ENCODE data around the gene HDGFL3. TPM values are rescaled to one million over a fixed set of nuclear protein-coding genes. Genes with fewer than 3 reads are reported as not detected.

The HDGFL3 gene
- total and polyA plus RNA-seq, 9 of the 15 experiments (the other 6 are each of a cell fraction or from before 2014, with no cell fraction given), result 6.7 to 42.0 (median 31.4) TPM

DNA sequence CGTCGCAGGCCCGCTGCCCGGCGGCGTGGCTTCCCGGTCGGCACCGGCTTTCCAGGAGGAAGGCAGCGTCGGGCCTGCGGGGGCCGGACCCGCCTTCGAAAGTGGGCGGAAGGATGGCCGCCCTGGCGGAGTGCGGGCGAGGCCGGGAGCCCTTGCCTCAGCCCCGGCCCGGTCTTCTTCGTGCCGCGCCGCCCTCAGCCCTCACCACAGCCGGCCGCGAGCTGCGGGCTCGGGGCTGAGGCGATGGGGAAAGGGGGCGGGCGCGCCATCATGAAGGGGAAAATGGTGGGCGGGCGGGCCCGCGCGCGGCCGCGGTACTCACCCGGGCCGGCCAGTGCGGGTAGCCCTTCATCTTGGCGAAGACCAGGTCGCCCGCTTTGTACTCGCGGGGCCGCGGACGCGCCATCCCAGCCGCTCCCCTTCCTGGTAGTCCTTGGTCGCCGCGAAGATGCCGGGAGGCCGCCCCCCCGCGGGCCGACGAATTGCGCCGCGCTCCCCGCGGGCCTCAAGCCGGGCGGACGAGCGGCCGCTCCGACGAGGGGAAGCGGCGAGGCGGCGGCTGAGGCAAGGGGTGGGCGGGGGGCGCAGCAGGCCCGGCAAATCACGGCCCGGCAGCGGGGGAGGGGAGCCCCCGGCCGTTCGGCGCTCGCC is 489 bp downstream of the HDGFL3 start (continued):
- TF ChIP-seq, protein P1, sequence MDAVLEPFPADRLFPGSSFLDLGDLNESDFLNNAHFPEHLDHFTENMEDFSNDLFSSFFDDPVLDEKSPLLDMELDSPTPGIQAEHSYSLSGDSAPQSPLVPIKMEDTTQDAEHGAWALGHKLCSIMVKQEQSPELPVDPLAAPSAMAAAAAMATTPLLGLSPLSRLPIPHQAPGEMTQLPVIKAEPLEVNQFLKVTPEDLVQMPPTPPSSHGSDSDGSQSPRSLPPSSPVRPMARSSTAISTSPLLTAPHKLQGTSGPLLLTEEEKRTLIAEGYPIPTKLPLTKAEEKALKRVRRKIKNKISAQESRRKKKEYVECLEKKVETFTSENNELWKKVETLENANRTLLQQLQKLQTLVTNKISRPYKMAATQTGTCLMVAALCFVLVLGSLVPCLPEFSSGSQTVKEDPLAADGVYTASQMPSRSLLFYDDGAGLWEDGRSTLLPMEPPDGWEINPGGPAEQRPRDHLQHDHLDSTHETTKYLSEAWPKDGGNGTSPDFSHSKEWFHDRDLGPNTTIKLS (IDR thresholded peaks at IDR 0.05; ENCODE audit: borderline replicate concordance, low read depth), result no peak
- TF ChIP-seq NR2C2 (CRISPR knock-in tag; IDR thresholded peaks at IDR 0.05) (no peak), NR2C2 (tag; IDR thresholded peaks at IDR 0.05) (no peak), ZFPM2 (CRISPR knock-in tag; IDR thresholded peaks at IDR 0.05) (no peak), EP300 (IDR thresholded peaks at IDR 0.05; ENCODE audit: low read length) (no peak), NR4A1 (CRISPR knock-in tag; IDR thresholded peaks at IDR 0.05) (no peak), NR4A1 (tag; IDR thresholded peaks at IDR 0.05) (no peak), SMARCE1 (IDR thresholded peaks at IDR 0.05) (no peak), MEF2A (IDR thresholded peaks at IDR 0.05; ENCODE audit: control insufficient read depth, low read depth, low read length) (no peak), SMC3 (conservative IDR thresholded peaks at IDR 0.05; ENCODE audit: insufficient read depth, low read depth, low read length) (no peak), ZNF354B (CRISPR knock-in tag; IDR thresholded peaks at IDR 0.05) (no peak)
- TF ChIP-seq, protein P2, sequence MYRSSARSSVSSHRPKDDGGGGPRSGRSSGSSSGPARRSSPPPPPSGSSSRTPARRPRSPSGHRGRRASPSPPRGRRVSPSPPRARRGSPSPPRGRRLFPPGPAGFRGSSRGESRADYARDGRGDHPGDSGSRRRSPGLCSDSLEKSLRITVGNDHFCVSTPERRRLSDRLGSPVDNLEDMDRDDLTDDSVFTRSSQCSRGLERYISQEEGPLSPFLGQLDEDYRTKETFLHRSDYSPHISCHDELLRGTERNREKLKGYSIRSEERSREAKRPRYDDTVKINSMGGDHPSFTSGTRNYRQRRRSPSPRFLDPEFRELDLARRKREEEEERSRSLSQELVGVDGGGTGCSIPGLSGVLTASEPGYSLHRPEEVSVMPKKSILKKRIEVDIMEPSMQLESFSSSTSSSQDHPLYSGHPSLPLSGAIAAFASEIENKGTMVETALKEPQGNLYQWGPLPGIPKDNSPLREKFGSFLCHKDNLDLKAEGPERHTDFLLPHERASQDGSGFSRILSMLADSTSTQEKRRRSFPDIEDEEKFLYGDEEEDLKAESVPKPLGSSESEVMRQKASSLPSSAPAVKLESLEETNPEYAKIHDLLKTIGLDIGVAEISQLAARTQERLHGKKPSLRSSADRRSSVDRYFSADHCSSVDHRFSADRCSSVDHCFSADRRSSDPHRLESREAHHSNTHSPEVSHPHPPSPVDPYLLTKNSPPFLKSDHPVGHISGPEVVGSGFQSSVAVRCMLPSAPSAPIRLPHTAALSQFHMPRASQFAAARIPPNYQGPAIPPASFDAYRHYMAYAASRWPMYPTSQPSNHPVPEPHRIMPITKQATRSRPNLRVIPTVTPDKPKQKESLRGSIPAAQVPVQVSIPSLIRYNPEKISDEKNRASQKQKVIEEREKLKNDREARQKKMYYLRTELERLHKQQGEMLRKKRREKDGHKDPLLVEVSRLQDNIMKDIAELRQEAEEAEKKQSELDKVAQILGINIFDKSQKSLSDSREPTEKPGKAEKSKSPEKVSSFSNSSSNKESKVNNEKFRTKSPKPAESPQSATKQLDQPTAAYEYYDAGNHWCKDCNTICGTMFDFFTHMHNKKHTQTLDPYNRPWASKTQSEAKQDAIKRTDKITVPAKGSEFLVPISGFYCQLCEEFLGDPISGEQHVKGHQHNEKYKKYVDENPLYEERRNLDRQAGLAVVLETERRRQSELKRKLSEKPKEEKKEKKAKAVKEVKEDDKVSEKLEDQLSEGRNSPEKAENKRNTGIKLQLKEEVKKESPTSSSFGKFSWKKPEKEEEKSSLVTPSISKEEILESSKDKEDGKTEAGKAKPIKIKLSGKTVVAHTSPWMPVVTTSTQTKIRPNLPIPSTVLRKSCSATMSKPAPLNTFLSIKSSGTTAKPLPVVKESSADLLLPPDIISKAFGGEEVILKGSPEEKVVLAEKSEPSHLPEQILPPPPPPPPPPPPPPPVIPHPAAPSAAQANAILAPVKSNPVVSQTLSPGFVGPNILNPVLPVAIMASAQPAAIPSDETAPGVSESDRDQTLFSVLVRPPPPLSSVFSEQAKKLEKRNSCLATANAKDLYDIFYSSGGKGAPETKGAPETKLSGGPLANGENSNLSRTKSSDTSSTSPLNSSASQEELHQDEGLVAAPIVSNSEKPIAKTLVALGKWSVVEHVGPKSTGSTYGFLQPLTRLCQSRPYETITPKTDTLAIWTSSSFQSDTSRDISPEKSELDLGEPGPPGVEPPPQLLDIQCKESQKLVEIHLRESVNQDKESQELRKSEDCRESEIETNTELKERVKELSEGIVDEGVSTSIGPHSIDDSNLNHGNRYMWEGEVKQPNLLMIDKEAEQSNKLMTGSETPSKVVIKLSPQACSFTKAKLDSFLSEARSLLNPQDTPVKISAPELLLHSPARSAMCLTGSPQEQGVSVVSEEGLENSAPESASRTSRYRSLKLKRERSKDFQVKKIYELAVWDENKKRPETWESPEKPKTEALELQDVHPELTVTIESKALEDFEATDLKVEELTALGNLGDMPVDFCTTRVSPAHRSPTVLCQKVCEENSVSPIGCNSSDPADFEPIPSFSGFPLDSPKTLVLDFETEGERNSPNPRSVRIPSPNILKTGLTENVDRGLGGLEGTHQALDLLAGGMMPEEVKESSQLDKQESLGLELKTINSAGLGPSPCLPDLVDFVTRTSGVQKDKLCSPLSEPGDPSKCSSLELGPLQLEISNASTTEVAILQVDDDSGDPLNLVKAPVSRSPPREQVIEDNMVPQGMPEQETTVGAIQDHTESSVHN (IDR thresholded peaks at IDR 0.05; ENCODE audit: borderline replicate concordance in 1 of 2, low read depth in 1 of 2), result no peak
- TF ChIP-seq, protein P3, sequence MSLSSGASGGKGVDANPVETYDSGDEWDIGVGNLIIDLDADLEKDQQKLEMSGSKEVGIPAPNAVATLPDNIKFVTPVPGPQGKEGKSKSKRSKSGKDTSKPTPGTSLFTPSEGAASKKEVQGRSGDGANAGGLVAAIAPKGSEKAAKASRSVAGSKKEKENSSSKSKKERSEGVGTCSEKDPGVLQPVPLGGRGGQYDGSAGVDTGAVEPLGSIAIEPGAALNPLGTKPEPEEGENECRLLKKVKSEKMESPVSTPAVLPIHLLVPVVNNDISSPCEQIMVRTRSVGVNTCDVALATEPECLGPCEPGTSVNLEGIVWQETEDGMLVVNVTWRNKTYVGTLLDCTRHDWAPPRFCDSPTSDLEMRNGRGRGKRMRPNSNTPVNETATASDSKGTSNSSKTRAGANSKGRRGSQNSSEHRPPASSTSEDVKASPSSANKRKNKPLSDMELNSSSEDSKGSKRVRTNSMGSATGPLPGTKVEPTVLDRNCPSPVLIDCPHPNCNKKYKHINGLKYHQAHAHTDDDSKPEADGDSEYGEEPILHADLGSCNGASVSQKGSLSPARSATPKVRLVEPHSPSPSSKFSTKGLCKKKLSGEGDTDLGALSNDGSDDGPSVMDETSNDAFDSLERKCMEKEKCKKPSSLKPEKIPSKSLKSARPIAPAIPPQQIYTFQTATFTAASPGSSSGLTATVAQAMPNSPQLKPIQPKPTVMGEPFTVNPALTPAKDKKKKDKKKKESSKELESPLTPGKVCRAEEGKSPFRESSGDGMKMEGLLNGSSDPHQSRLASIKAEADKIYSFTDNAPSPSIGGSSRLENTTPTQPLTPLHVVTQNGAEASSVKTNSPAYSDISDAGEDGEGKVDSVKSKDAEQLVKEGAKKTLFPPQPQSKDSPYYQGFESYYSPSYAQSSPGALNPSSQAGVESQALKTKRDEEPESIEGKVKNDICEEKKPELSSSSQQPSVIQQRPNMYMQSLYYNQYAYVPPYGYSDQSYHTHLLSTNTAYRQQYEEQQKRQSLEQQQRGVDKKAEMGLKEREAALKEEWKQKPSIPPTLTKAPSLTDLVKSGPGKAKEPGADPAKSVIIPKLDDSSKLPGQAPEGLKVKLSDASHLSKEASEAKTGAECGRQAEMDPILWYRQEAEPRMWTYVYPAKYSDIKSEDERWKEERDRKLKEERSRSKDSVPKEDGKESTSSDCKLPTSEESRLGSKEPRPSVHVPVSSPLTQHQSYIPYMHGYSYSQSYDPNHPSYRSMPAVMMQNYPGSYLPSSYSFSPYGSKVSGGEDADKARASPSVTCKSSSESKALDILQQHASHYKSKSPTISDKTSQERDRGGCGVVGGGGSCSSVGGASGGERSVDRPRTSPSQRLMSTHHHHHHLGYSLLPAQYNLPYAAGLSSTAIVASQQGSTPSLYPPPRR (CRISPR knock-in tag; IDR thresholded peaks at IDR 0.05; ENCODE audit: borderline replicate concordance), result no peak
